Natural killer cell (primary cell): ENCODE data around the gene GID8. TPM values are rescaled to one million over a fixed set of nuclear protein-coding genes. Genes with fewer than 3 reads are reported as not detected.

Source experiments
- ATAC-seq, 3 donors: fragments of 150-1000 bp in 2 of 3; fragments of 200-7000 bp in 1 of 3; cut with Tn5 transposase; 1 replicate in 1 of 3; 2 replicates in 2 of 3; pipeline ENCODE4 v1.10.0; 2021; ENCODE audit warnings: mild to moderate bottlenecking in 2 of 3, moderate library complexity in 2 of 3
- DNase-seq, 2 donors: peaks; one replicate each; pipeline versions ENCODE4 v3.0.0 to v3.0.0-alpha.2; 2013 to 2021; ENCODE audit warnings: mixed read lengths in 1 of 2
- H3K27ac ChIP-seq: one replicate; pipeline ENCODE4 v1.5.1; 2013; ENCODE audit warnings: mild to moderate bottlenecking, low read length
- H3K27me3 ChIP-seq: one replicate; pipeline ENCODE4 v1.6.1; 2013; ENCODE audit warnings: low read length; ENCODE audit not compliant: control insufficient read depth, insufficient read depth
- H3K36me3 ChIP-seq: one replicate; pipeline ENCODE4 v1.6.1; 2013; ENCODE audit warnings: low read length; ENCODE audit not compliant: control insufficient read depth, insufficient read depth
- H3K4me1 ChIP-seq: one replicate; pipeline ENCODE4 v1.6.1; 2013; ENCODE audit warnings: low read length; ENCODE audit not compliant: control insufficient read depth, insufficient read depth
- H3K4me3 ChIP-seq: one replicate; pipeline ENCODE4 v1.5.1; 2013; ENCODE audit warnings: low read length
- H3K9me3 ChIP-seq: one replicate; pipeline ENCODE4 v1.6.1; 2013; ENCODE audit warnings: low read length; ENCODE audit not compliant: control insufficient read depth, insufficient read depth
- H3K27ac Mint-ChIP-seq, 2 donors: one replicate each; pipeline ENCODE4 v1.8.0; 2022; ENCODE audit warnings: mild to moderate bottlenecking in 2 of 2, mixed read lengths in 2 of 2, moderate library complexity in 1 of 2
- H3K27me3 Mint-ChIP-seq, 2 donors: one replicate each; pipeline ENCODE4 v1.8.0; 2022; ENCODE audit warnings: low read depth in 2 of 2, mixed read lengths in 2 of 2
- H3K36me3 Mint-ChIP-seq: one replicate; pipeline ENCODE4 v1.8.0; 2022; ENCODE audit warnings: mixed read lengths
- H3K4me1 Mint-ChIP-seq, 2 donors: one replicate each; pipeline ENCODE4 v1.8.0; 2022; ENCODE audit warnings: mixed read lengths in 2 of 2
- H3K4me3 Mint-ChIP-seq: one replicate; pipeline ENCODE4 v1.8.0; 2022; ENCODE audit warnings: mild to moderate bottlenecking, moderate library complexity, mixed read lengths
- H3K9me3 Mint-ChIP-seq, 2 donors: one replicate each; pipeline ENCODE4 v1.8.0; 2022; ENCODE audit warnings: mixed read lengths in 2 of 2
- WGBS: methylation state at CpG from one replicate; pipeline ENCODE4 v1.1.7; 2013; ENCODE audit warnings: missing lambda C conversion rate; ENCODE audit not compliant: insufficient coverage; 5-methylcytosine and 5-hydroxymethylcytosine counted together
- intact Hi-C: fragments of 100-400 bp; cut with micrococcal nuclease; formaldehyde crosslinking; loops from one replicate; pipeline ENCODE4 v1.14.2; 2022
- total RNA-seq, 4 donors: library from RNA; stranded (reverse); fragments of 120-200 nt in 1 of 4; gene quantifications; one replicate each; pipeline versions ENCODE4 v1.2.3 to v1.2.4, GENCODE V29; 2013 to 2022
- TF ChIP-seq, protein P1 (sequence below): fragments of 200-600 bp; IDR thresholded peaks from one replicate; pipeline ENCODE4 v1.8.0; 2022; ENCODE audit warnings: antibody characterized with exemption

GID8 gene
- total RNA-seq, 3 donors from 2014 or later (not counting 1 experiment from before 2014, with no cell fraction given): 45.1 to 60.1 (median 53.1) TPM

DNA sequence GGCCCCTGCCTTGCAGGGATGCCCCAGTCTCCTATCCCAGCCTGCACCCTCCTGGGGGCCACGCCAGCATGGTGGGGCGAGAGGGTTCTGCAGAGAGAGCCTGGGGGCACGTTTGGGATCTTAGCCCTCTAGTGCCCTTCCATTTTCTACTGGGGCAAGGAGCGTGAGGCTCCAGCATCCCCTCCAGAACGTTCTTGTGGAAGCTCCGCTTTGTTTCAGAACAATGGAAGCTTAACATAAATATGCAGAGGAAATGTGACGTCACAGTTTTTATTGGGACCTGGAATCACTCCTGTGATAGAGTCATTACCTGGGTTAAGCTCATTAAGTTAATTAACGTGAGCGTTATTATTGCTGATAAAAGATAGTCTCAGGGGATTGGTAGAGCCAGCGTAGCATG lies 49.2 kb downstream of the GID8 start:
- TF ChIP-seq, protein P1, sequence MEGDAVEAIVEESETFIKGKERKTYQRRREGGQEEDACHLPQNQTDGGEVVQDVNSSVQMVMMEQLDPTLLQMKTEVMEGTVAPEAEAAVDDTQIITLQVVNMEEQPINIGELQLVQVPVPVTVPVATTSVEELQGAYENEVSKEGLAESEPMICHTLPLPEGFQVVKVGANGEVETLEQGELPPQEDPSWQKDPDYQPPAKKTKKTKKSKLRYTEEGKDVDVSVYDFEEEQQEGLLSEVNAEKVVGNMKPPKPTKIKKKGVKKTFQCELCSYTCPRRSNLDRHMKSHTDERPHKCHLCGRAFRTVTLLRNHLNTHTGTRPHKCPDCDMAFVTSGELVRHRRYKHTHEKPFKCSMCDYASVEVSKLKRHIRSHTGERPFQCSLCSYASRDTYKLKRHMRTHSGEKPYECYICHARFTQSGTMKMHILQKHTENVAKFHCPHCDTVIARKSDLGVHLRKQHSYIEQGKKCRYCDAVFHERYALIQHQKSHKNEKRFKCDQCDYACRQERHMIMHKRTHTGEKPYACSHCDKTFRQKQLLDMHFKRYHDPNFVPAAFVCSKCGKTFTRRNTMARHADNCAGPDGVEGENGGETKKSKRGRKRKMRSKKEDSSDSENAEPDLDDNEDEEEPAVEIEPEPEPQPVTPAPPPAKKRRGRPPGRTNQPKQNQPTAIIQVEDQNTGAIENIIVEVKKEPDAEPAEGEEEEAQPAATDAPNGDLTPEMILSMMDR: no peak
- DNase-seq (no peak), ATAC-seq (no peak)
- H3K4me1 Mint-ChIP-seq: peaks cover 18 to 30% of the 10 kb centered on the region in 2 donors
- H3K36me3 Mint-ChIP-seq: no peaks in the 10 kb centered on the region
- no peak overlapping the region for H3K4me3 Mint-ChIP-seq
- Histone ChIP-seq H3K27me3 (peaks cover 3% of the 10 kb centered on the region), H3K27ac (no peak overlapping the region), H3K4me3 (no peak overlapping the region), H3K36me3 (no peaks in the 10 kb centered on the region), H3K9me3 (no peaks in the 10 kb centered on the region), H3K4me1 (peaks cover 33% of the 10 kb centered on the region)
- peaks cover 7 to 16% of the 10 kb centered on the region in 2 donors for H3K27me3 Mint-ChIP-seq
- intact Hi-C loops: no loop called here
- 91% methylated on average over 10 of the region's 10 CpGs for WGBS
- no peak overlapping the region for H3K27ac Mint-ChIP-seq
- no peaks in the 10 kb centered on the region for H3K9me3 Mint-ChIP-seq

DNA sequence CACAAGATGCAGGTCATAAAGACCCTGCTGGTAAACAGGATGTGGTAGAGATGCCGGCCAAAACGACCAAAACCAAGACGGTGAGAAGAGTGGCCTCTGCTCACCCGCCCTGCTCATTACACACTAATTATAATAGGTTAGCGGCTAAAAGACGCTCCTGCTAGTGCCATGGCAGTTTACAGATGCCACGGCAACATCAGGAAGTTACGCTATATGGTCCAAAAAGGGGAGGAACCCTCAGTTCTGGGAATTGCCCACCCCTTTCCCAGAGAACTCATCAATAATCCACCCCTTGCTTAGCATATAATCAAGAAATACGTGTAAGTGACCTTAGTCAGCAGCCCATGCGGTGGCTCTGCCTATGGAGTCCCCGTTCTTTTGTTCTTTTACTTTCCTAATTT lies 51.3 kb downstream of the GID8 start:
- Histone ChIP-seq H3K36me3 (no peaks in the 10 kb centered on the region), H3K4me1 (peaks cover 23% of the 10 kb centered on the region), H3K27ac (peak overlapping the region; percentile 55), H3K9me3 (no peaks in the 10 kb centered on the region), H3K4me3 (peak overlapping the region; percentile 38), H3K27me3 (no peaks in the 10 kb centered on the region)
- Mint-ChIP-seq H3K27me3 (peaks cover 6 to 17% of the 10 kb centered on the region in 2 donors), H3K36me3 (no peaks in the 10 kb centered on the region), H3K9me3 (no peaks in the 10 kb centered on the region), H3K4me1 (peaks cover 11 to 14% of the 10 kb centered on the region in 2 donors), H3K4me3 (peak overlapping the region; percentile 87), H3K27ac (peak overlapping the region; percentile 45 to 78)
- DNase-seq (peak in 1 of 2 donors; percentile 40), ATAC-seq (peak; percentile 49 to 84 (median 80))
- WGBS: 11% methylated on average over 10 of the region's 11 CpGs
- intact Hi-C loops: no loop called here
- TF ChIP-seq, protein P1: no peak

DNA sequence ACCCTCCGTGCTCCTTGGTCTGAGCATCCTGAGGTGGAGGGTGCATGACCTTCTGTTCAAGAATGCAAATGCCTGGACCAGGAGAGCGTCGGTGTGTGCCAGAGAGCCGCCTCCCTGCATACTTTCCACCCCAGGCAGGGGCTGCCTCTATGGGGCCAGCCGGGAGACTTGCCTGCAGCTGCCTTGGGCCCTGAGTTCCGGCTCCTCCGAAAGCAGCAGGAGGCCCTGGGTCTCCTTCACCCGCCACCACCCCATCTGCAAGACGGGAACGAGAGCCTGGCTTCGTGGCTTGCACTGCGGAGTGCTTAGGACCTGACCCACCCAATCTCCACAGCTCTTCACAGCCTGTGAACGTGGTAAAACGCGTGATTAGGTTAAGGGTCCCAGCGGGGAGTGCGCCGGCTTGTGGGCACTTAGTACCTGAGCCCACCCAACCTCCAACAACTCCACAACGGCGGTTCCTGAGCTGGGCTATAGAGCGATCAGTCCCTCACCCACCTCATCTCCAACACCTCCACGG lies 52.4 kb downstream of the GID8 start:
- Mint-ChIP-seq H3K36me3 (no peaks in the 10 kb centered on the region), H3K27me3 (peaks cover 5 to 14% of the 10 kb centered on the region in 2 donors), H3K27ac (no peak overlapping the region), H3K9me3 (no peaks in the 10 kb centered on the region), H3K4me1 (peaks cover 11 to 14% of the 10 kb centered on the region in 2 donors), H3K4me3 (no peak overlapping the region)
- Histone ChIP-seq H3K4me3 (no peak overlapping the region), H3K9me3 (no peaks in the 10 kb centered on the region), H3K27me3 (no peaks in the 10 kb centered on the region), H3K4me1 (peaks cover 23% of the 10 kb centered on the region), H3K27ac (no peak overlapping the region), H3K36me3 (no peaks in the 10 kb centered on the region)
- DNase-seq (no peak), ATAC-seq (no peak)
- intact Hi-C loops: no loop called here
- WGBS: 77% methylated on average over 22 of the region's 22 CpGs
- TF ChIP-seq, protein P1: no peak
